Measurements from ENCODE around the gene ALS2.
"Not testable (repeated sequence)": the region's sequence is repeated elsewhere in the genome, so short reads cannot be mapped to it uniquely, and the experiment has no call there.

The ALS2 gene

GRCh38 chr2:201794294-201794693 lies 13.6 kb upstream of the ALS2 start:
- no peak for DNase-seq (ENCODE audit: low read depth in 2 of 2)

DNA sequence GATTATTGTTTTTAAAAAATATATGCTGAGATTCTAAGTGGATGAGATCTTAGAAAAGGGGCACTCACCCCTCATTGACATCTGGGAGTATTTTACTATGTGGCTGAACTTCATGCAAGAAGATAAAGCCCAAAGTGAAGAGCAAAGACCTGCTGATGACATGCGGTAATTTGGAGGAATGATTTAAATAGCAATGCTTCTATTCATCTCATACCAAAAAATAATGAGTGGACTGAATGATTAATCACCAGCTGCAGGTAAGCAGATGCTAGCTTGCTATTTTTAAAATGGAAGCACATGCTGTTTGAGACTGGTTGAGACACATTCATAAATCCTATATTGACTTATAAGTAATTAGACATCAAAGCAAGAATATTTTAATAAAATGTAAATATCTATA lies 12.9 kb upstream of the ALS2 start:
- DNase-seq (ENCODE audit: low read depth in 2 of 2), result no peak

DNA sequence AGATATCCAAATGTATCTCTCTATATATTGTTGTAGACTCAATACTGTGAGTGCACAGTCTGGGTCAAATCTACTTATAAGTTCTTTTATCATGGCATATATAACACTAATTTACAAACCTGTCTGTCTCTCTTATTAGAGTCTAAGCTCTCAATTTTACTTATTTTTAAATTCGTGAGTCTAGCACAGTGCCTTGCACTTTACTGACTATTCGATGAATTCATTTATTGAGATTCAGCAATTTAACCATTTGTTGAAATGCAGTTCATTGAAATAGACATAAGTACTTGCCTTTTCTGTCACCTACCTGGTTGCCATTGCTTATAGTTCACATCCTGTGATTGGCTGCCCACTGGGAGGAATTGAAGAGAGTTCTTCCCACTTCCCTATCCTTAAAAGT lies 10.3 kb upstream of the ALS2 start:
- DNase-seq (ENCODE audit: low read depth in 2 of 2), result no peak

GRCh38 chr2:201790291-201790690 lies 9.6 kb upstream of the ALS2 start:
- DNase-seq (ENCODE audit: low read depth in 2 of 2), result no peak

GRCh38 chr2:201789395-201789794 lies 8.7 kb upstream of the ALS2 start:
- DNase-seq (ENCODE audit: low read depth in 2 of 2), result no peak

- DNase-seq (ENCODE audit: low read depth in 2 of 2), result no peak
Observed at GRCh38 chr2:201788371-201788770, 7.6 kb upstream of the ALS2 start.

- no peak for DNase-seq (ENCODE audit: low read depth in 2 of 2)
Observed at GRCh38 chr2:201786471-201786870, 5.7 kb upstream of the ALS2 start.

- DNase-seq (ENCODE audit: low read depth in 2 of 2), result no peak
Observed at GRCh38 chr2:201785135-201785534, 4.4 kb upstream of the ALS2 start.

- no peak for DNase-seq (ENCODE audit: low read depth in 2 of 2)
Observed at GRCh38 chr2:201784563-201784962, 3.8 kb upstream of the ALS2 start.

DNA sequence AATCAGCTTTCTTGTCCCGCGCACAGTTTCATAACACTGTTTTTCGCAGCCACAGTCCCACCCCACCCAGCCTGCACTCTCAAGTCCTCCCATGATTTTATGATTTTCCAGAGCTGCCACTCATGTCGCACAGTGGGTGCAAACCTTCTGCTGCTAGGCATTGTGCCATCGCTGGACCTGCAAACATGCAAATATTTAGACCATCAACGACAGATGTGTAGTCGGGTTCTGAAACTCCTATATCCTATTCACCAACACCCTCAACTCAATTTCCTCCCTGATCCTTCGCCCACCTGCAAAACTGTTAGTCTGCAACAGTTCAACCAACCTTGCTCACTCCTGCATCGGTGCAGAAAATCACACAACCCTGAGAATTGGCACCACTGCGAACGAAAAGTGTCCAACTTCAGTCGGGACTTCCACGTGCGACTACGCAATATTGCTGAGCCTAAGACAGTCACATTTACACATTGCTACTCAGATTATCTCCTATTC lies 871 bp upstream of the ALS2 start:
- DNase-seq (ENCODE audit: low read depth in 2 of 2), result peak in 1 of 2 experiments; percentile 3

- DNase-seq (ENCODE audit: low read depth in 2 of 2), result no peak
Observed at GRCh38 chr2:201779901-201780673, 646 bp downstream of the ALS2 start.

DNA sequence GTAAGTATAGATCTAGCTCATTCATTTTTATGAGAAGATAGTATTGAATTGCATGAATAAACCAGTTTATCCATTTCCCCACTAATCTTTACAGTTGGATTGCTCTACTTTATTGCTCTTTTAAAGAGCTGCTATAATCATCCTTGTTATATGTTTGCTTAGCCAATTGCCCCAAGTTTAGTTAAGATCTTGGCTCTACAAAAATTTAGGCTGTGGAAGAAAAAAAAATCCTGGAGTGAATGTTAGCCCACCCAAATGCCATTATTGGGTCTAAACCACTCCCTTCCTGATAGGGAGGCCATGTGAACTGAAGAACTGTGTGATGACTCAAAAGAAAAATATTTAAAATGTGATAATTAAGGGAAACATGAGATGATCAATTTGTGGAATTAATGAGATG lies 2.9 kb downstream of the ALS2 start:
- DNase-seq (ENCODE audit: low read depth in 2 of 2), result no peak

- DNase-seq (ENCODE audit: low read depth in 2 of 2), result no peak
Observed at GRCh38 chr2:201777043-201777442, 3.7 kb downstream of the ALS2 start.

- no peak for DNase-seq (ENCODE audit: low read depth in 2 of 2)
Observed at GRCh38 chr2:201775326-201775725, 5.4 kb downstream of the ALS2 start.

- DNase-seq (ENCODE audit: low read depth in 2 of 2), result no peak
Observed at GRCh38 chr2:201774546-201774945, 6.2 kb downstream of the ALS2 start.

- no peak for DNase-seq (ENCODE audit: low read depth in 2 of 2)
Observed at GRCh38 chr2:201773990-201774389, 6.7 kb downstream of the ALS2 start.

GRCh38 chr2:201769666-201770373 lies 10.9 kb downstream of the ALS2 start:
- no peak for DNase-seq (ENCODE audit: low read depth in 2 of 2)

GRCh38 chr2:201768918-201769317 lies 11.8 kb downstream of the ALS2 start:
- DNase-seq (ENCODE audit: low read depth in 2 of 2), result no peak

DNA sequence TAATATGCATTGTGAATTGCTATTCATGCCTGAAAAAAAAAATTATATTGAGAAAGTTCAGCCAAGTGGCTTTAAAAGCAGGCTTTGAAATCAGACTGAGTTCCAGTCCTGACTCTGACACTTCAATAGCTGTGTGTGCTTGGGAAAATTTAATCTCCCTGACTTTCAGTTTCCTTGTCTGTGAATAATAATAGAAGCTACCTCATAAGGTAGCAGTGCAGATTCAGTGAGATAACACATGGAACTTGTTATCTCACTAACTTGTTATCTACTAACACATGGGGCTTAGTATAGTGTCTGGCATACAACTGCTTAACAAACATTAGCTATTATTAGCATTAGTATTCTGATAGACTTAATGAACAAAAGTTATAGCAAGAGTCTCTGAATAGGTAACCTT lies 14.9 kb downstream of the ALS2 start:
- DNase-seq (ENCODE audit: low read depth in 2 of 2), result no peak

- DNase-seq (ENCODE audit: low read depth in 2 of 2), result not testable (repeated sequence)
Observed at GRCh38 chr2:201764469-201764868, 16.3 kb downstream of the ALS2 start.

- no peak for DNase-seq (ENCODE audit: low read depth in 2 of 2)
Observed at GRCh38 chr2:201761101-201761500, 19.6 kb downstream of the ALS2 start.

DNA sequence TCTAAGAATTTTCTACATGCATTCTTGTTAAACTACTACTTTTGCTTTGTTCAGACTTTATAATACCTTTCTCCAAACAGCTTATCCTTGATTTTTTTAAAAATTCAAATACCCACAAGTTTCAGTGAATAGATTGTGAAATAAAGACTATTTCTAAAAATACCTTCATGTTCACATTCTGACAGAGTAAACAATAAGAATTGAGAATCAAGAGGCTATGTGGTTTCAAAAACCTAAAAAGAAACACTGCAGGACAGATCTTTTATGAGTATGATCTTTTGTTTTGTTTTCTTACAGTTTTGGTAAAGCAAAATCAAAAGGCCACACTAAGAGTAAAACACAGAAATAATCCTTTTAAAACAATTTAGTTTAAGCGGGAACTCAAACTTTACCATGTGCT lies 21.2 kb downstream of the ALS2 start:
- no peak for DNase-seq (ENCODE audit: low read depth in 2 of 2)

DNA sequence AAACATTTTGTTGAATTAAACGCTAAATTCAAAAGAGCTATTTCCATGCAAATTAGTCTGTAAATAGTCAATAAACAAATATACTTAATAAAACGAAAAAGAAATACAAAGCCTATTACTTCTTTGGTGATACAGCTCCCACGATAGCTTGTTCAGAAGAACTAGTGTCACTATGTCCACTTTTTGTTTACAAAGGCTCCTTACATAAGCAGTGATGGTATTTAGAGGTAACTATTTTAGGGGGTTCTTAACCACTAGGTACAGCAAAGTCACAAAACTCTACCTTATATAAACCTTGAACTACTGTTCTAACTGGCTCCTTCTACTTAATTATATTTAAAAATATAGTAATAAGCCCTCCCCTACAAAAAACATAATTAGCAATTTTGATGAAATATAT lies 21.9 kb downstream of the ALS2 start:
- DNase-seq (ENCODE audit: low read depth in 2 of 2), result no peak
